ENCODE measurements around the gene LNX1.
A peak's percentile ranks its signal among the peaks of the same experiment; 100 is the strongest.

LNX1 gene

DNA sequence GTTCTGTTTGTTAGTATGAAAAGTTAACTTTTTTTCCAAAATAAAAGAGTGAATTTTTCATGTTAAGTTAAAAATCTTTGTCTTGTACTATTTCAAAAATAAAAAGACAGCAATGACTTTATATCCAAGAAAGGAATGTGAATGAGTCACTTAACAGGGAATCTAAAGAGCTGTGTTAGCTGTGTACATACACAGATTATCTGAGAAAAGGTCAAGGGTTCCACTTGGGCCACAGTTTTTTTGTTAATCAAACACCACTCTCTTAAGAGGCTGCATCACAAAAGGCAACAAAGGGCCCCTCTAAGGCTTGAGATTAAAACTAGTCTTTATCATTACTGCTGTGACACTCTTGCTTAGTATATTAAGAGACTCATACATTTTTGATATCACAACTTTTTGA lies 131.7 kb downstream of the LNX1 start:
- no peak for TF ChIP-seq CTCF (IDR thresholded peaks at IDR 0.05; ENCODE audit: low read length, missing control alignments)
- no peak overlapping the region for H3K4me3 ChIP-seq (replicated peaks; ENCODE audit: low read depth, low read length)
- peak; percentile 50 for DNase-seq (ENCODE audit: low read depth)

GRCh38 chr4:53456178-53456577 lies 135.1 kb downstream of the LNX1 start:
- no peak for TF ChIP-seq CTCF (IDR thresholded peaks at IDR 0.05; ENCODE audit: low read length, missing control alignments)
- H3K4me3 ChIP-seq (replicated peaks; ENCODE audit: low read depth, low read length): no peak overlapping the region
- DNase-seq (ENCODE audit: low read depth): no peak

GRCh38 chr4:53455766-53456165 lies 135.5 kb downstream of the LNX1 start:
- TF ChIP-seq CTCF (IDR thresholded peaks at IDR 0.05; ENCODE audit: low read length, missing control alignments): no peak
- no peak for DNase-seq (ENCODE audit: low read depth)
- no peak overlapping the region for H3K4me3 ChIP-seq (replicated peaks; ENCODE audit: low read depth, low read length)

GRCh38 chr4:53453385-53453784 lies 137.9 kb downstream of the LNX1 start:
- no peak for TF ChIP-seq CTCF (IDR thresholded peaks at IDR 0.05; ENCODE audit: low read length, missing control alignments)
- peak; percentile 17 for DNase-seq (ENCODE audit: low read depth)
- no peak overlapping the region for H3K4me3 ChIP-seq (replicated peaks; ENCODE audit: low read depth, low read length)

DNA sequence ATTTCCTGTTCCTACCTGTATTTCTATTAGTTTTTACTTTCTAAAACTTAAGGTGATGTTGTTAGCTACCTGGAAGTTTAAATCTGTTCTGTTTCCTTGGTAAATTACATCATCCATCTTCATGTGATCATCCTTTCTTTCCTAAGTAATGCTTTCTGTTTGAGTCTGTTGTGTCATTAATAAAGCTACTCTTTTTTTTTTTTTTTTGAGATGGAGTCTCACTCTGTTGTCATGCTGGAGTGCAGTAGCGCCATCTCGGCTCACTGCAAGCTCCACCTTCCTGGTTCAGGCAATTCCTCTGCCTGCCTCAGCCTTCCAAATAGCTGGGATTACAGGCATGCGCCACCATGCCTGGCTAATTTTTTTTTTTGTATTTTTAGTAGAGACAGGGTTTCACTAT lies 140.5 kb downstream of the LNX1 start:
- no peak overlapping the region for H3K4me3 ChIP-seq (replicated peaks; ENCODE audit: low read depth, low read length)
- DNase-seq (ENCODE audit: low read depth): peak; percentile 18
- no peak for TF ChIP-seq CTCF (IDR thresholded peaks at IDR 0.05; ENCODE audit: low read length, missing control alignments)

- no peak for DNase-seq (ENCODE audit: low read depth)
- H3K4me3 ChIP-seq (replicated peaks; ENCODE audit: low read depth, low read length): no peak overlapping the region
- TF ChIP-seq CTCF (IDR thresholded peaks at IDR 0.05; ENCODE audit: low read length, missing control alignments): no peak
These were observed 146.3 kb downstream of the LNX1 start for GRCh38 chr4:53444954-53445353.

DNA sequence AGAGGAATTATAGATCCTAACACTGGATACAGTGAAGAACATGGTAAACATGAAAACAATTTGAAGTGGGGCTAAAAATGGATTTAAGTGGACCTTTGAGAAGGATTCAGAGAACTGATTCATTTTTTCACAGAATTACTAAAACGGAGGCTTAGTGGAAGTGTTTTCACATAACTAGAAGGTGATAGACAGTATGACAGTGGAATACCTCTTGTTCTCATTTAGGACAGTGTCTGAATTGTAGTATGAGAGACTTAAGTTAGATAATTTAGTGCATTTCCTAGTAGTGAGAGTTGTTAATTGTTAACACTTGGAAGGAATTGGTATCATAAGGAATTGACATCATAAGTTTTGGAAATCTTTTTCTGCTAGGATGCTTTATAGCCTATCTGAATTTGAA lies 149.7 kb downstream of the LNX1 start:
- TF ChIP-seq CTCF (IDR thresholded peaks at IDR 0.05; ENCODE audit: low read length, missing control alignments): no peak
- H3K4me3 ChIP-seq (replicated peaks; ENCODE audit: low read depth, low read length): no peak overlapping the region
- no peak for DNase-seq (ENCODE audit: low read depth)
